ENCODE measurements around the gene FAM24A.

Gene FAM24A

GRCh38 chr10:122955892-122956291 lies 45.5 kb downstream of the FAM24A start:
- no peak overlapping the region for H3K4me3 ChIP-seq (ENCODE audit: low read depth, low read length)
- DNase-seq (ENCODE audit: low read depth): no peak

GRCh38 chr10:122957474-122957873 lies 47.1 kb downstream of the FAM24A start:
- no peak for DNase-seq (ENCODE audit: low read depth)
- no peak overlapping the region for H3K4me3 ChIP-seq (ENCODE audit: low read depth, low read length)
- no peak for TF ChIP-seq CTCF (IDR thresholded peaks at IDR 0.05; ENCODE audit: control insufficient read depth, extremely low read depth, insufficient read depth)

More at GRCh38 chr10:122955892-122956291, 45.5 kb downstream of the FAM24A start:
- TF ChIP-seq CTCF (IDR thresholded peaks at IDR 0.05; ENCODE audit: control insufficient read depth, extremely low read depth, insufficient read depth): no peak

GRCh38 chr10:122962405-122962804 lies 52.0 kb downstream of the FAM24A start:
- TF ChIP-seq CTCF (IDR thresholded peaks at IDR 0.05; ENCODE audit: control insufficient read depth, extremely low read depth, insufficient read depth): no peak
- no peak for DNase-seq (ENCODE audit: low read depth)
- no peak overlapping the region for H3K4me3 ChIP-seq (ENCODE audit: low read depth, low read length)
